HG03097 (cell line): Measurements from ENCODE around the gene ZC2HC1C.
"Not testable (repeated sequence)": the region's sequence is repeated elsewhere in the genome, so short reads cannot be mapped to it uniquely, and the experiment has no call there.

Experiments
- ATAC-seq: cut with Tn5 transposase; IDR thresholded peaks from one replicate; pipeline ENCODE4 v1.9.1; 2021; ENCODE audit not compliant: unreplicated experiment, low FRiP score

ZC2HC1C gene

GRCh38 chr14:75090353-75090752 lies 20.9 kb downstream of the ZC2HC1C start:
- ATAC-seq: no peak

GRCh38 chr14:75091251-75091650 lies 21.8 kb downstream of the ZC2HC1C start:
- no peak for ATAC-seq

- ATAC-seq: no peak
Measured at GRCh38 chr14:75092698-75093097, 23.3 kb downstream of the ZC2HC1C start.

GRCh38 chr14:75094896-75095295 lies 25.5 kb downstream of the ZC2HC1C start:
- no peak for ATAC-seq

- ATAC-seq: no peak
Measured at GRCh38 chr14:75095690-75096089, 26.2 kb downstream of the ZC2HC1C start.

- no peak for ATAC-seq
Measured at GRCh38 chr14:75096959-75097358, 27.5 kb downstream of the ZC2HC1C start.

- ATAC-seq: no peak
Measured at GRCh38 chr14:75098212-75098611, 28.8 kb downstream of the ZC2HC1C start.

GRCh38 chr14:75098682-75099081 lies 29.2 kb downstream of the ZC2HC1C start:
- ATAC-seq: no peak

- no peak for ATAC-seq
Measured at GRCh38 chr14:75101491-75101890, 32.0 kb downstream of the ZC2HC1C start.

- ATAC-seq: no peak
Measured at GRCh38 chr14:75107186-75107585, 37.7 kb downstream of the ZC2HC1C start.

GRCh38 chr14:75109877-75110276 lies 40.4 kb downstream of the ZC2HC1C start:
- ATAC-seq: no peak

GRCh38 chr14:75113932-75114539 lies 44.6 kb downstream of the ZC2HC1C start:
- no peak for ATAC-seq

- no peak for ATAC-seq
Measured at GRCh38 chr14:75119056-75119455, 49.6 kb downstream of the ZC2HC1C start.

- ATAC-seq: no peak
Measured at GRCh38 chr14:75120541-75121291, 51.3 kb downstream of the ZC2HC1C start.

GRCh38 chr14:75121552-75121951 lies 52.1 kb downstream of the ZC2HC1C start:
- ATAC-seq: no peak

GRCh38 chr14:75123991-75124390 lies 54.5 kb downstream of the ZC2HC1C start:
- ATAC-seq: no peak

GRCh38 chr14:75125617-75126016 lies 56.2 kb downstream of the ZC2HC1C start:
- ATAC-seq: no peak

GRCh38 chr14:75126121-75126544 lies 56.7 kb downstream of the ZC2HC1C start:
- ATAC-seq: no peak

GRCh38 chr14:75126679-75127473 lies 57.4 kb downstream of the ZC2HC1C start, which contains the start of gene NEK9:
NEK9 (minus strand) TSS chr14:75127048; CDS start chr14:75126921, 127 bp downstream.
- peak; percentile 65 for ATAC-seq

- not testable (repeated sequence) for ATAC-seq
Measured at GRCh38 chr14:75127474-75127820, 58.0 kb downstream of the ZC2HC1C start.

GRCh38 chr14:75127903-75128595 lies 58.6 kb downstream of the ZC2HC1C start:
- no peak for ATAC-seq
